ENCODE data around the gene STAB2. TPM values are rescaled to one million over a fixed set of nuclear protein-coding genes. Genes with fewer than 3 reads are reported as not detected.

Gene STAB2
- polyA plus RNA-seq, 1 of the 3 experiments (the other 2 are of a cell fraction) = not detected

DNA sequence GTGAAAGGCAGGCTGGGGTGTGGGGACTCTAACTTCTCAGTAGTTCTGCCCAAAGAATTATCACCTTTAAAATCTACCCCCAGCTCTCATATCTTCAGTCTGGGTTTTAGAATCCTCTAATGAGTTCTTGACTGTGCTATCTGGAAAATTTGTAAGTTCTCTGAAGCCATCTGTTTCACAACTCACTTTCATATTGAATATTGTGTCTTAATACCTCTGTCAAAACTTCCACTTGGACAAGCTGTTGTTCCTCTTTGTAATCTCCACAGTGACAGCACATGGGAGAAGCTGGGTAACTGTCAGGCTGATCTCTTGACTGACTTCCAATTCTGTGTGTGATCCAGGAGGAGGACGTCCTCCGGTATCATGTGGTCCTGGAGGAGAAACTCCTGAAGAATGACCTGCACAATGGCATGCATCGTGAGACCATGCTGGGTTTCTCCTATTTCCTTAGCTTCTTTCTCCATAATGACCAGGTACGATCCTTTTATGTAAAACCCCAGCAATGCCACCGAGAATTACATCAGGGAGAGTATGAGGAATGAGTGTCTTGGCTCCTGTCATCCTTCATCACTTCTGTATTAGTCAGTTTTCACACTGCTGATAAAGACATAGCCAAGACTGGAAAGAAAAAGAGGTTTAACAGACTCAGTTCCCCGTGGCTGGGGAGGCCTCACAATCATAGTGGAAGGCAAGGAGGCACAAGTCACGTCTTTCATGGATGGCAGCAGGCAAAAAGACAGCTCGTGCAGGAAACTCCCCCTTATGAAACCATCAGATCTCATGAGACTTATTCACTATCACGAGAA, 111.9 kb downstream of the STAB2 start:
- no peak for DNase-seq
- no peaks in the 10 kb centered on the region for H3K36me3 ChIP-seq (replicated peaks in 1 of 2; ENCODE audit: control insufficient read depth in 1 of 2, insufficient read depth in 2 of 2, low read length in 1 of 2)
- H3F3A ChIP-seq (replicated peaks; ENCODE audit: insufficient read depth) = no peaks in the 10 kb centered on the region
- 39% methylated on average over 9 of the region's 9 CpGs for WGBS (ENCODE audit: low lambda C conversion rate)
- no peak overlapping the region for H3K4me2 ChIP-seq
- no peak overlapping the region for H2AFZ ChIP-seq (ENCODE audit: low read depth)
- no peaks in the 10 kb centered on the region for H3K9me2 ChIP-seq
- ChIA-PET CTCF (interaction anchor here (1.0 to 1.3 kb wide), 2 partner anchors 11 to 66 kb away, joined by 4 read pairs; no protein-coding TSS in a partner anchor), POLR2A (no interaction called here)
- no peaks in the 10 kb centered on the region for H4K20me1 ChIP-seq (ENCODE audit: insufficient read depth)
- no peaks in the 10 kb centered on the region for H3K9me3 ChIP-seq
- no peak overlapping the region for H3K4me3 ChIP-seq (ENCODE audit: low read depth in 2 of 2, low read length in 1 of 2)
- H3K4me1 ChIP-seq (ENCODE audit: control insufficient read depth in 1 of 2, insufficient read depth in 2 of 2, low read depth in 1 of 2, low read length in 1 of 2) = peaks cover 0 to 4% of the 10 kb centered on the region in 2 experiments; a peak in 1 of 4 replicates
- H3K9ac ChIP-seq = no peak overlapping the region
- TF ChIP-seq ELF1 (IDR thresholded peaks at IDR 0.05) (no peak), EP300 (IDR thresholded peaks at IDR 0.05; ENCODE audit: borderline replicate concordance in 1 of 2, low read depth in 1 of 2, low read length in 1 of 2) (no peak), JUND (IDR thresholded peaks at IDR 0.05) (no peak), RAD21 (IDR thresholded peaks at IDR 0.05; ENCODE audit: low read length) (no peak), FOXM1 (IDR thresholded peaks at IDR 0.05; ENCODE audit: low read depth) (no peak), TCF12 (IDR thresholded peaks at IDR 0.05) (no peak), RFX5 (IDR thresholded peaks at IDR 0.05; ENCODE audit: low read length) (no peak), MEF2A (IDR thresholded peaks at IDR 0.05; ENCODE audit: borderline replicate concordance, low read depth) (no peak), TEAD4 (IDR thresholded peaks at IDR 0.05; ENCODE audit: borderline replicate concordance, insufficient read depth) (no peak), TAF1 (IDR thresholded peaks at IDR 0.05; ENCODE audit: borderline replicate concordance, low read depth, low read length) (no peak)
- TF ChIP-seq, protein P1, sequence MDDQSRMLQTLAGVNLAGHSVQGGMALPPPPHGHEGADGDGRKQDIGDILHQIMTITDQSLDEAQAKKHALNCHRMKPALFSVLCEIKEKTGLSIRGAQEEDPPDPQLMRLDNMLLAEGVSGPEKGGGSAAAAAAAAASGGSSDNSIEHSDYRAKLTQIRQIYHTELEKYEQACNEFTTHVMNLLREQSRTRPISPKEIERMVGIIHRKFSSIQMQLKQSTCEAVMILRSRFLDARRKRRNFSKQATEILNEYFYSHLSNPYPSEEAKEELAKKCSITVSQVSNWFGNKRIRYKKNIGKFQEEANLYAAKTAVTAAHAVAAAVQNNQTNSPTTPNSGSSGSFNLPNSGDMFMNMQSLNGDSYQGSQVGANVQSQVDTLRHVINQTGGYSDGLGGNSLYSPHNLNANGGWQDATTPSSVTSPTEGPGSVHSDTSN (IDR thresholded peaks at IDR 0.05) = no peak
- TF ChIP-seq, protein P2, sequence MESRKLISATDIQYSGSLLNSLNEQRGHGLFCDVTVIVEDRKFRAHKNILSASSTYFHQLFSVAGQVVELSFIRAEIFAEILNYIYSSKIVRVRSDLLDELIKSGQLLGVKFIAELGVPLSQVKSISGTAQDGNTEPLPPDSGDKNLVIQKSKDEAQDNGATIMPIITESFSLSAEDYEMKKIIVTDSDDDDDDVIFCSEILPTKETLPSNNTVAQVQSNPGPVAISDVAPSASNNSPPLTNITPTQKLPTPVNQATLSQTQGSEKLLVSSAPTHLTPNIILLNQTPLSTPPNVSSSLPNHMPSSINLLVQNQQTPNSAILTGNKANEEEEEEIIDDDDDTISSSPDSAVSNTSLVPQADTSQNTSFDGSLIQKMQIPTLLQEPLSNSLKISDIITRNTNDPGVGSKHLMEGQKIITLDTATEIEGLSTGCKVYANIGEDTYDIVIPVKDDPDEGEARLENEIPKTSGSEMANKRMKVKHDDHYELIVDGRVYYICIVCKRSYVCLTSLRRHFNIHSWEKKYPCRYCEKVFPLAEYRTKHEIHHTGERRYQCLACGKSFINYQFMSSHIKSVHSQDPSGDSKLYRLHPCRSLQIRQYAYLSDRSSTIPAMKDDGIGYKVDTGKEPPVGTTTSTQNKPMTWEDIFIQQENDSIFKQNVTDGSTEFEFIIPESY (IDR thresholded peaks at IDR 0.05; ENCODE audit: borderline replicate concordance, low read depth) = no peak
- TF ChIP-seq, protein P3, sequence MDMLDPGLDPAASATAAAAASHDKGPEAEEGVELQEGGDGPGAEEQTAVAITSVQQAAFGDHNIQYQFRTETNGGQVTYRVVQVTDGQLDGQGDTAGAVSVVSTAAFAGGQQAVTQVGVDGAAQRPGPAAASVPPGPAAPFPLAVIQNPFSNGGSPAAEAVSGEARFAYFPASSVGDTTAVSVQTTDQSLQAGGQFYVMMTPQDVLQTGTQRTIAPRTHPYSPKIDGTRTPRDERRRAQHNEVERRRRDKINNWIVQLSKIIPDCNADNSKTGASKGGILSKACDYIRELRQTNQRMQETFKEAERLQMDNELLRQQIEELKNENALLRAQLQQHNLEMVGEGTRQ (IDR thresholded peaks at IDR 0.05; ENCODE audit: borderline replicate concordance, low read depth, low read length) = no peak
- no peaks in the 10 kb centered on the region for H3K79me2 ChIP-seq (ENCODE audit: insufficient read depth)
- H3K27me3 ChIP-seq (ENCODE audit: insufficient read depth) = peaks cover 15% of the 10 kb centered on the region; the same call in 1 of the 2 replicates
- H3K27ac ChIP-seq (ENCODE audit: low read depth in 2 of 2, low read length in 1 of 2) = no peak overlapping the region

DNA sequence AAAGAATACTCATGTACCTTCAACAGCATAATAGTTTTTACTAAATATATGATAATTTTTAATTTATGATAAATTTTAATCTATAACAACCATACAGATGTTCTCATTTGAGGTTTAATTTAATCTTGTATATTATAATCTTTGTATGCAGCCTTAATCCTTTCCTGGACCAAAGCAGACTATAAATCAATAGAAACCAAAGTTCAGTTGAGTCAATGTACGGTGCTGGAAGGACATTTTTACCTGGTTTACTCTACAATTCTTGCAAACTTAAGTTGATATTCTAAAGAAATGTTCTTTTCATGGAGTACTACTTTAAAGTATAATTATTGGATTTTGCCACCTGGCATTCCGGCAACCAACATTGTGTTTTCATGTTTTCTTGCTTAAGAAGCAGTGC, 118.0 kb downstream of the STAB2 start:
- H3F3A ChIP-seq (replicated peaks; ENCODE audit: insufficient read depth) = no peaks in the 10 kb centered on the region
- H2AFZ ChIP-seq (ENCODE audit: low read depth) = no peak overlapping the region
- H3K36me3 ChIP-seq (replicated peaks in 1 of 2; ENCODE audit: control insufficient read depth in 1 of 2, insufficient read depth in 2 of 2, low read length in 1 of 2) = no peaks in the 10 kb centered on the region
- WGBS (ENCODE audit: low lambda C conversion rate) = 18% methylated on average over 2 of the region's 2 CpGs
- H3K4me2 ChIP-seq = no peak overlapping the region
- no peaks in the 10 kb centered on the region for H3K9me2 ChIP-seq
- H3K9ac ChIP-seq = no peak overlapping the region
- no peak overlapping the region for H3K27ac ChIP-seq (ENCODE audit: low read depth in 2 of 2, low read length in 1 of 2)
- TF ChIP-seq JUND (IDR thresholded peaks at IDR 0.05) (no peak), RCOR1 (IDR thresholded peaks at IDR 0.05; ENCODE audit: low read length) (no peak), EZH2phosphoT487 (IDR thresholded peaks at IDR 0.05; ENCODE audit: borderline replicate concordance, low read depth) (no peak), EP300 (IDR thresholded peaks at IDR 0.05; ENCODE audit: borderline replicate concordance in 1 of 2, low read depth in 1 of 2, low read length in 1 of 2) (no peak), SIN3A (IDR thresholded peaks at IDR 0.05; ENCODE audit: borderline replicate concordance, low read depth, low read length) (no peak), POLR2AphosphoS5 (IDR thresholded peaks at IDR 0.05; ENCODE audit: low read depth, low read length) (no peak), SMC3 (IDR thresholded peaks at IDR 0.05; ENCODE audit: low read depth, low read length) (no peak), GATA2 (CRISPR knock-in tag; IDR thresholded peaks at IDR 0.05) (no peak), TAF1 (IDR thresholded peaks at IDR 0.05; ENCODE audit: borderline replicate concordance, low read depth, low read length) (no peak), FOSL2 (IDR thresholded peaks at IDR 0.05; ENCODE audit: borderline replicate concordance, low read depth) (no peak)
- TF ChIP-seq, protein P4, sequence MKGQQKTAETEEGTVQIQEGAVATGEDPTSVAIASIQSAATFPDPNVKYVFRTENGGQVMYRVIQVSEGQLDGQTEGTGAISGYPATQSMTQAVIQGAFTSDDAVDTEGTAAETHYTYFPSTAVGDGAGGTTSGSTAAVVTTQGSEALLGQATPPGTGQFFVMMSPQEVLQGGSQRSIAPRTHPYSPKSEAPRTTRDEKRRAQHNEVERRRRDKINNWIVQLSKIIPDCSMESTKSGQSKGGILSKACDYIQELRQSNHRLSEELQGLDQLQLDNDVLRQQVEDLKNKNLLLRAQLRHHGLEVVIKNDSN (IDR thresholded peaks at IDR 0.05; ENCODE audit: borderline replicate concordance, low read depth) = no peak
- H3K27me3 ChIP-seq (ENCODE audit: insufficient read depth) = no peaks in the 10 kb centered on the region; the same call in 1 of the 2 replicates
- ChIA-PET CTCF (no interaction called here), POLR2A (no interaction called here)
- no peaks in the 10 kb centered on the region for H3K4me1 ChIP-seq (ENCODE audit: control insufficient read depth in 1 of 2, insufficient read depth in 2 of 2, low read depth in 1 of 2, low read length in 1 of 2)
- H4K20me1 ChIP-seq (ENCODE audit: insufficient read depth) = no peaks in the 10 kb centered on the region
- no peaks in the 10 kb centered on the region for H3K9me3 ChIP-seq
- no peak overlapping the region for H3K4me3 ChIP-seq (ENCODE audit: low read depth in 2 of 2, low read length in 1 of 2)
- DNase-seq = no peak
- no peaks in the 10 kb centered on the region for H3K79me2 ChIP-seq (ENCODE audit: insufficient read depth)

Measured in SK-N-SH (cell line).